Panc1 (cell line): ENCODE data around the gene BMAL1. TPM values are rescaled to one million over a fixed set of nuclear protein-coding genes. Genes with fewer than 3 reads are reported as not detected.

Source experiments
- ATAC-seq: fragments of 200-7000 bp; cut with Tn5 transposase; 2 replicates; pipeline ENCODE4 v1.9.1; 2020; ENCODE audit warnings: mild to moderate bottlenecking, moderate library complexity
- BruUV-seq: library from RNA; stranded (reverse); fragments of 400-500 nt; replicated peaks from 2 replicates; lab custom pipeline; 2021; lab: Mats Ljungman, UMichigan
- CTCF ChIA-PET: fragments of 300-600 bp; sonication (Branson Sonifier 250); formaldehyde crosslinking; loops from one replicate; lab custom pipeline; 2022; ENCODE audit warnings: antibody characterized with exemption; lab: Charles Lee
- POLR2A ChIA-PET: fragments of 300-600 bp; sonication (Branson Sonifier 250); formaldehyde crosslinking; loops from one replicate; lab custom pipeline; 2022; ENCODE audit warnings: antibody characterized with exemption; lab: Charles Lee
- DNase-seq: peaks from one replicate; pipeline ENCODE4 v3.0.0-alpha.2; 2010; ENCODE audit warnings: low read depth, low spot score
- H3K27ac ChIP-seq: 2 replicates; pipeline ENCODE4 v1.5.1; 2011; ENCODE audit warnings: mild to moderate bottlenecking, low read length, inconsistent platforms
- H3K27me3 ChIP-seq: fragments of 200-500 bp; sonication (Bioruptor generic); 2 replicates; pipeline ENCODE4 v1.6.0; 2014; ENCODE audit warnings: low read length, inconsistent platforms; ENCODE audit not compliant: control insufficient read depth, insufficient read depth
- H3K36me3 ChIP-seq: fragments of 200-500 bp; sonication (Bioruptor generic); 2 replicates; pipeline ENCODE4 v1.5.1; 2014; ENCODE audit warnings: inconsistent platforms, mild to moderate bottlenecking, low read length, moderate library complexity; ENCODE audit not compliant: control insufficient read depth, insufficient read depth
- H3K4me1 ChIP-seq: 2 replicates; pipeline ENCODE4 v1.5.1; 2011; ENCODE audit warnings: inconsistent platforms, mild to moderate bottlenecking, low read length, moderate library complexity; ENCODE audit not compliant: control insufficient read depth, insufficient read depth
- H3K4me3 ChIP-seq, 2 experiments: 2 replicates each; pipeline ENCODE4 v1.5.1; 2011 to 2012; ENCODE audit warnings: low read depth in 2 of 2, low read length in 2 of 2, mild to moderate bottlenecking in 2 of 2, inconsistent platforms in 1 of 2, moderate library complexity in 1 of 2
- H3K9me3 ChIP-seq: fragments of 200-500 bp; sonication (Bioruptor generic); 2 replicates; pipeline ENCODE4 v1.5.1; 2014; ENCODE audit warnings: low read depth, mild to moderate bottlenecking, inconsistent platforms, low read length, moderate library complexity; ENCODE audit not compliant: control insufficient read depth, insufficient read depth
- CTCF ChIP-seq: fragments of 450-650 bp; IDR thresholded peaks from 2 replicates; pipeline ENCODE4 v1.5.1; 2017; ENCODE audit warnings: mild to moderate bottlenecking
- POLR2AphosphoS5 ChIP-seq: IDR thresholded peaks from 2 replicates; pipeline ENCODE4 v1.6.1; 2012; ENCODE audit warnings: mild to moderate bottlenecking, low read depth, low read length, moderate library complexity
- SIN3A ChIP-seq: IDR thresholded peaks from 2 replicates; pipeline ENCODE4 v1.6.1; 2012; ENCODE audit warnings: low read depth, mild to moderate bottlenecking, low read length, moderate library complexity, borderline replicate concordance; ENCODE audit not compliant: insufficient read depth
- TCF7L2 ChIP-seq: IDR thresholded peaks from 2 replicates; pipeline ENCODE4 v1.6.1; 2011; ENCODE audit warnings: mild to moderate bottlenecking, low read depth, low read length, inconsistent platforms
- in situ Hi-C: cut with HindIII; loops from 2 replicates; pipeline ENCODE4 v1.10.0; 2016; ENCODE audit warnings: low sequenced_read_pairs, low pct_unique_long_range_greater_than_20kb
- intact Hi-C: fragments of 100-400 bp; cut with micrococcal nuclease; formaldehyde crosslinking; loops from one replicate; pipeline ENCODE4 v1.10.0; 2022; ENCODE audit not compliant: unreplicated experiment
- total RNA-seq: library from RNA; stranded (reverse); gene quantifications from one replicate; pipeline ENCODE4 v1.2.1, GENCODE V29; 2021; ENCODE audit not compliant: unreplicated experiment
- TF ChIP-seq, protein P1 (sequence below), 2 experiments: IDR thresholded peaks; 2 replicates each; pipeline ENCODE4 v1.6.1; 2011 to 2012; ENCODE audit warnings: low read depth in 2 of 2, control low read depth in 1 of 2, low read length in 1 of 2, mild to moderate bottlenecking in 1 of 2, moderate library complexity in 1 of 2; ENCODE audit not compliant: insufficient read depth in 1 of 2

The BMAL1 gene
- total RNA-seq, 1 experiment from 2014 or later: 9.3 TPM

DNA sequence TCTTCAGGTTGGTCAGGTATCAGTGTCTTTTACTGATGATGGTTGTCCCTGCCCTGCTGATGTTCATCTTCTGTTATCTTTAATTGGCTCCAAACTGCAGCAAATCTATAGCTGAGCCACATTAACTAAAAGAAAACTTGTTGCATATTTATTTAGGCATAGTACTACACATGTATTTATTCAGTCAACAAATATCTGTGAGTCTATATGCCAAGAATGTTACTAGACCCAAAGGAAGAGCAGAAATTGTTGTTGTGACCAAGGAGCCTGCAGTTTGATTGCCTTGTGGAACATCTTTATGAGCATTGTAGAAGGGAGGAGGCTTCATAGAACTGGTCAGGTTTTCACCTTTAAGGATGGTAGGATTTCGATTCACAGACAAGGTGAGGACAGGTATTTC is 10.1 kb downstream of the BMAL1 start:
- CTCF ChIA-PET: no interaction called here
- ATAC-seq: peak; percentile 56
- POLR2A ChIA-PET: no interaction called here

DNA sequence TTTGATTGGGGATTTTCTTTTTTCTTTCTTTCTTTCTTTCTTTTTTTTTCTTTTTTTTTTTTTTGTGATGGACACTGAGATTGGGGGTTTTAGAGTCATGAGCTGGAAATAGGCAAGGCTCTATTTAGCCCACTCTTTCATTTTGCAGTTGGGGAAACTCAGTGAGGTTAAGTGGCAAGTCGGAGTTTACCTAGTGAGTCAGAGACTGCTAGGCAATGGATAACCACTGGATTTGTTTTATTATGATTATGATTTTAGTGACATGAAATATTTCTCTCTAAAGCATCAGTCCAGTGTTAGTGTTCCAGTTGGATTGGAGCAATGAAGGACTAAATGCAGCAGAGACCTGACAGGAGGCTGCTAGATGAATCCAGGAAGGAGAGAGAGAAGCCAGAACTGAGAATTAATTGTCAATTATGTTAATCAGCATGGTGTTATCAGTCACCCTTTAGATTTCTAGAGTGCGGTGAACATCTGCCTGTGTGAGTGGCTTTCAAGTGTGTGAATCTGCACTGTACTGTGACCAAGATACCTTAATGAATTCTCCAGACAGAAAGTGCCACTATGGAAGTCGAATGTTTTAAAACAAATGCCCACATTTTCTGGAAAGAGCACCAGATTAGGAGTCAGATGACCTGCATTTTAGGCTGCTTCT is 10.9 kb downstream of the BMAL1 start:
- TF ChIP-seq, protein P1, sequence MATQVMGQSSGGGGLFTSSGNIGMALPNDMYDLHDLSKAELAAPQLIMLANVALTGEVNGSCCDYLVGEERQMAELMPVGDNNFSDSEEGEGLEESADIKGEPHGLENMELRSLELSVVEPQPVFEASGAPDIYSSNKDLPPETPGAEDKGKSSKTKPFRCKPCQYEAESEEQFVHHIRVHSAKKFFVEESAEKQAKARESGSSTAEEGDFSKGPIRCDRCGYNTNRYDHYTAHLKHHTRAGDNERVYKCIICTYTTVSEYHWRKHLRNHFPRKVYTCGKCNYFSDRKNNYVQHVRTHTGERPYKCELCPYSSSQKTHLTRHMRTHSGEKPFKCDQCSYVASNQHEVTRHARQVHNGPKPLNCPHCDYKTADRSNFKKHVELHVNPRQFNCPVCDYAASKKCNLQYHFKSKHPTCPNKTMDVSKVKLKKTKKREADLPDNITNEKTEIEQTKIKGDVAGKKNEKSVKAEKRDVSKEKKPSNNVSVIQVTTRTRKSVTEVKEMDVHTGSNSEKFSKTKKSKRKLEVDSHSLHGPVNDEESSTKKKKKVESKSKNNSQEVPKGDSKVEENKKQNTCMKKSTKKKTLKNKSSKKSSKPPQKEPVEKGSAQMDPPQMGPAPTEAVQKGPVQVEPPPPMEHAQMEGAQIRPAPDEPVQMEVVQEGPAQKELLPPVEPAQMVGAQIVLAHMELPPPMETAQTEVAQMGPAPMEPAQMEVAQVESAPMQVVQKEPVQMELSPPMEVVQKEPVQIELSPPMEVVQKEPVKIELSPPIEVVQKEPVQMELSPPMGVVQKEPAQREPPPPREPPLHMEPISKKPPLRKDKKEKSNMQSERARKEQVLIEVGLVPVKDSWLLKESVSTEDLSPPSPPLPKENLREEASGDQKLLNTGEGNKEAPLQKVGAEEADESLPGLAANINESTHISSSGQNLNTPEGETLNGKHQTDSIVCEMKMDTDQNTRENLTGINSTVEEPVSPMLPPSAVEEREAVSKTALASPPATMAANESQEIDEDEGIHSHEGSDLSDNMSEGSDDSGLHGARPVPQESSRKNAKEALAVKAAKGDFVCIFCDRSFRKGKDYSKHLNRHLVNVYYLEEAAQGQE (IDR thresholded peaks at IDR 0.05; ENCODE audit: insufficient read depth in 1 of 2, low read depth in 2 of 2, low read length in 1 of 2): no peak
- no peak for TF ChIP-seq CTCF
- TF ChIP-seq SIN3A: no peak
- TF ChIP-seq POLR2AphosphoS5: no peak
- TF ChIP-seq TCF7L2: no peak
- ATAC-seq (peak; percentile 71), DNase-seq (no peak)
- POLR2A ChIA-PET: no interaction called here
- H3K27ac ChIP-seq: no peak overlapping the region
- H3K4me3 ChIP-seq: no peak overlapping the region
- CTCF ChIA-PET: interaction anchor here (0.6 to 0.7 kb wide), 2 partner anchors 38 to 108 kb away, joined by 3 to 8 read pairs; no protein-coding TSS in a partner anchor
- H3K27me3 ChIP-seq: no peaks in the 10 kb centered on the region
- in situ Hi-C loops: no loop called here
- intact Hi-C loops: no loop called here
- peaks cover 3% of the 10 kb centered on the region; the same call in 1 of the 2 replicates for H3K4me1 ChIP-seq
- no peaks in the 10 kb centered on the region for H3K36me3 ChIP-seq
- no TSS peak for BruUV-seq
- H3K9me3 ChIP-seq: no peaks in the 10 kb centered on the region

More for the DNA sequence above, 10.1 kb downstream of the BMAL1 start:
- TF ChIP-seq CTCF (no peak), SIN3A (no peak), POLR2AphosphoS5 (no peak), TCF7L2 (no peak)
- TF ChIP-seq, protein P1 (IDR thresholded peaks at IDR 0.05; ENCODE audit: insufficient read depth in 1 of 2, low read depth in 2 of 2, low read length in 1 of 2): no peak
- Histone ChIP-seq H3K4me3 (no peak overlapping the region), H3K4me1 (peaks cover 3% of the 10 kb centered on the region; the same call in 1 of the 2 replicates), H3K27ac (no peak overlapping the region), H3K9me3 (no peaks in the 10 kb centered on the region), H3K27me3 (no peaks in the 10 kb centered on the region), H3K36me3 (no peaks in the 10 kb centered on the region)
- intact Hi-C loops (no loop called here), in situ Hi-C loops (no loop called here)
- BruUV-seq: no TSS peak
- peak; percentile 47 for DNase-seq
